Fibroblast of skin of left biceps (primary cell): ENCODE data around the gene SCAMP1.

ENCODE experiments used
- DNase-seq, 2 experiments: peaks; one replicate each; pipeline ENCODE4 v3.0.0-alpha.2; 2013; ENCODE audit warnings: low read depth in 2 of 2

Gene SCAMP1

DNA sequence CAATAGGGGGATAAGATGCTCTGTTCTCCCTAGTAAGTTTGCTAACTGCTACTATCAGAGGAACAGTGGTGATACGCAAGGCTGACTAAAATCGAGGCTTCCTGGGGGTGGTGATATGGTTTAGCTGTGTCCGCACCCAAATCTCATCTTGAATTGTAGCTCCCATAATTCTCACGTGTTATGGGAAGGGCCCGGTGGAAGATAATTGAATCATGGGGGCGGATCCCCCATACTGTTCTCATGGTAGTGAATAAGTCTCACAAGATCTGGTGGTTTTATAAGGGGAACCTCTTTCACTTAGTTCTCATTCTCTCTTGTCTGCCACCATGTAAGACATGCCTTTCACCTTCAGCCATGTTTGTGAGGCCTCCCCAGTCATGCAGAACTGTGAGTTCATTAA lies 153.0 kb downstream of the SCAMP1 start:
- no peak for DNase-seq

DNA sequence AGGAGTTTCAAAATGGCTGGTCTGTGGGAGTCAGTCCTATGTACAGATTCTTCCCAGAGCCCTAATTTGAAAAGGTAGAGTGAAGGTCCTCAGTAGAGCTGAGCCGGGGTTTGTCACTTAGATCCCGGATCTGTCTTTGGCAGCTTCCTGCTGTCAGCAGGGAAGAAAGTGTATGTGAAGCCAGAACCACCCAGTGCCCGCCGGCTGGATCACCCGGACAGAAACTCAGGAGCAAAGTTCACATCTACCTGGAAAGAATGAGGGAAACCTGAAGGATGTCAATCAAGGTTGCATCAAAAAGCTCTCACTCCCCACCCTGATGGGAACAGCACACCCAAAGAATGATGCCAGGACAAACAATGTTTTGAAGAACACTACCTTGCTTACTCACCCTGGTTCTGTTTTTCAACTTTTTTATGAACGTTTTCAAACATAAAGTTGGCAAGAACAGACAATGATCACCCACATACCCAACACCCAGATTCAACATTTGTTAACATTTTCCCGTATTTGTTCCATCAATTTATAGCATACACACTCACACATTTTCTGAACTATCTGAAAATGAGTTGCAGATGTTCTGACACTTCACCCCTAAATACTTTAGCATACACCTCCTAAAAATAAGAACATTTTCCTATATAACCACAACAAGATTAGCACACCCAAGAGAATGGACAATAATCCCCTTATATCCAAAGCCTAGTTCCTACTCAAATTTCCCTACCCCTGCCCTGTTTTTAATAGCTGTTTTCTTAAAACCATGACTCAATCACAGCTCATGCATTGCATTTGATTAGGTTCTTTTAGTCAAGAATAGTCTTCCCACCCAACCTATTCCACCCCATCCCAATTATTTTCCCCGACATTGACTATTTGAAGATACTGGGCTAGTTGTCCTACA lies 154.3 kb downstream of the SCAMP1 start:
- DNase-seq: peak; percentile 34 to 47

GRCh38 chr5:78515670-78516069 lies 155.3 kb downstream of the SCAMP1 start:
- DNase-seq: no peak

DNA sequence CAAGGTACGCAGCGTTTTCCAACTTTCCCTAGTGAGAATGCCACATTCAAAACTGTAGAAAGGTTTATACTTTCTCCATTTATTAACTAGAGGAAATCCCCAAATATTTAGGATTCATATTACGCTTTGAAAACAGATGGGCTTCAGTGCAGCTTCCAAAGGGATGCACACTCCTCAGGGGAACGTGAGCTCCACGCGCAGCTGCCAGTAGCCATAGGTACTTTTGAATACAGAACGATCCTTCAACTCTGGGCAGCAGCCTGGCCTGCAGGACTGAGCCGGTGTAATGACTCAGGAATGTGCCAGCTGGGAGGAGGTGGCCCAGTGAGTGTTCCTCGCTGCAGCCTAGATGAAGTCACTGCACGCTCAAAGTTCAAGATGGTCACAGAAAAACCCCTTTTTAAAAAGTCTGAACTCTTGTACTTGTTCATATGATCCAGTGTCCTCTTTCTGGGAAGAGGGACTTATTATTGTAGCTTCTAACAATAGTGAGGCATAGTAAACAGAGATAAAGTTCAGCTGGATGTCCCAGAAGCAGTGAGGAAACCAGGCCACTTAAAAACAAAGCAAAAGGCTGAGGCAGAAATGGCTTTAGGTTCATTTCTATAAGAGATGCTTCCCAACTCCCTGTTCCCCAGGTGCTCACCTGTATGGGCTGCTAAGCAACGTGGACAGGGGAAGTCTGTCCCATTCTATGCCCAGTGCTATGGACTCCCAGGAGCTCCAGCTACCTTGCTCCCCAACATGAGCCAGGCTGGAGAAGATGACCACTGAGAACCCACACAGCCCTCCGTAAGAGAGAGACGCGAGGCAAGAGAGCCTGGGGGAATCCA lies 158.2 kb downstream of the SCAMP1 start:
- DNase-seq: peak; percentile 23 to 32

- DNase-seq: no peak
Measured at GRCh38 chr5:78519198-78519941, 159.0 kb downstream of the SCAMP1 start.

DNA sequence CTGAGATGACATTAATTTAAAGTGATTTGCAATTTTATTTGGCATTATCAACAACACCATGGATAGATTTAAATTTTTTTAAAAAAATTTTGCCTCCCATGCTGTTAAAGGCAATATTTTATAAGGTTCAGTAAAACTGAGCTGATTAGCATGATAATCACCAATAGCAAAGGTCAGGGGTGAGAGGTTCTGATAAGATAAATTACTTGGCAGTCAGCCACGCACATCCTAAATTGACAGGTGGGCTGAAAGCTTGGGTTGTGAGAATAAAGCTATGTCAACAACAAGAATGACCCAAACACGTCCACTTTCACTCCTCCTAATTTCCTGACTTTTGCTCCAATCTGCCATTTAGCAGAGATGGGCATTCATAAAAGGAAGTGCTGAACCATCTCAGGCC lies 161.0 kb downstream of the SCAMP1 start:
- DNase-seq: no peak

- no peak for DNase-seq
Measured at GRCh38 chr5:78522476-78523260, 162.3 kb downstream of the SCAMP1 start.

DNA sequence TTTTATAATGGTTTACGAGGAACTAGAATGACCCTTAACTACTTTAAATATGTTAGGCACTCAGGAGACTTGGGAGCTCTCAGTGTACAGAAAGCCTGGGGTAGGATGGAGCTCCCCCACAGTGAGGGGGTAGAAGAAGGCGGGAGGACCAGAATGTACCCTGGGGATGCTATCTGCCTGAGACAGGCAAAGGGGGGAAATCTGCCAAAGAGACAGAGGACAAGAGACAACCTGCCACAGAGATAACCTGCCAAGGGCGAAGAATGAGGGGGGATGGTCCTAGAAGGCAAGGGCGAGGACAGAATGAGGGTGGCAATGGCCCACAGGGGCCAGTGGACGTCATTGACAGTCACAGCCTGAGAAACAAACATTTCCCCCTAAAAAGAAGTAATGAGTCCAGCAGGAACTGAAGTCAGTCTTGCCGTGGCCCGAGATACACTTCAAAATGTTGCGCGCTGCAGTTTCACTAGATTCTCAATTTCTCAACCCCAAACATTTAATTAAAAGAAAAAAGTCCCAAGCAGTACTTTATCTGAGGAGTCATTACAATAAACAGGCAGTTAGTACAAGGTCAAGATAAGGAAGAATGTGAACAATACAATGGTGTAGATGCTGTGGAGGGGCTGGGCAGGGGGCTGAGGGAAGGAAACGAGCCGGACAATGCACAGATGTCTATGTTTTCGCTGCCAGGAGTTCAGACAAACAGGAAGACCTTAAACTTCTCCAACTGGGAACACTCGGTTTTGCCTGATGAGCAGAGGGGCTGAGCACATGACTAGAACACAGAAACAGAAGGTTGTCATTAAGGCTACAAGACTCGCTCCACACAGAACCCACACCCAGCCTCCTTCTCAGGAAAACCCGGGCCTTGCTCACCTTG lies 163.1 kb downstream of the SCAMP1 start:
- DNase-seq: no peak

GRCh38 chr5:78526049-78526525 lies 165.7 kb downstream of the SCAMP1 start:
- DNase-seq: no peak

GRCh38 chr5:78527054-78527859 lies 166.8 kb downstream of the SCAMP1 start:
- DNase-seq: peak; percentile 59 to 63

GRCh38 chr5:78527925-78528324 lies 167.5 kb downstream of the SCAMP1 start:
- no peak for DNase-seq
